Measurements from ENCODE around the gene MKI67. TPM values are rescaled to one million over a fixed set of nuclear protein-coding genes. Genes with fewer than 3 reads are reported as not detected.
"Not testable (repeated sequence)": the region's sequence is repeated elsewhere in the genome, so short reads cannot be mapped to it uniquely, and the experiment has no call there.

Gene MKI67
- total RNA-seq, 1 donor, result 2.5 TPM

DNA sequence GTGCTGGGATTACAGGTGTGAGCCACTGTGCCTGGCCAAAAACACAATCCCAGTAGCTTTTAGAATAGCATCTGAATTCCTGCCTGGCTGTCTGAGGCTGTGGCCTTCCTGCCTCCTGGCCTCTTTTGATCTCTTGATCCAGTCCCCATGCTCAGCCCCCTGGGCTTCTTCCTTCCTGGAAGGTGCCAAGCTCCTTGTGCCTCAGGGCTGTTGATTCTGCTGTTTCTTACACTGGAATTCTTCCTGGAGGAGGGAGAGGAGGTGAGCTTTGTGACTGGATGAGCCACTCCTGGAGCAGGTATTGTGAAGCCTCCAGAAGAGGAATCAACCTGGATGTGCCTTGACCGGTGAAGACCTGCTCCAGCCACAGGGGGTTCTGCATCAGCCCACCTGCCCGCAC lies 17.3 kb upstream of the MKI67 start:
- H3K4me2 ChIP-seq (ENCODE audit: insufficient read depth, low read length), result no peak overlapping the region
- H4K20me1 ChIP-seq (ENCODE audit: insufficient read depth, low read length), result no peaks in the 10 kb centered on the region
- H3K4me3 ChIP-seq (ENCODE audit: insufficient read depth, low read length), result no peak overlapping the region
- no peaks in the 10 kb centered on the region for H3K27me3 ChIP-seq (ENCODE audit: insufficient read depth, low read length)
- H3K79me2 ChIP-seq (ENCODE audit: insufficient read depth, low read length), result no peaks in the 10 kb centered on the region
- TF ChIP-seq, protein P1, sequence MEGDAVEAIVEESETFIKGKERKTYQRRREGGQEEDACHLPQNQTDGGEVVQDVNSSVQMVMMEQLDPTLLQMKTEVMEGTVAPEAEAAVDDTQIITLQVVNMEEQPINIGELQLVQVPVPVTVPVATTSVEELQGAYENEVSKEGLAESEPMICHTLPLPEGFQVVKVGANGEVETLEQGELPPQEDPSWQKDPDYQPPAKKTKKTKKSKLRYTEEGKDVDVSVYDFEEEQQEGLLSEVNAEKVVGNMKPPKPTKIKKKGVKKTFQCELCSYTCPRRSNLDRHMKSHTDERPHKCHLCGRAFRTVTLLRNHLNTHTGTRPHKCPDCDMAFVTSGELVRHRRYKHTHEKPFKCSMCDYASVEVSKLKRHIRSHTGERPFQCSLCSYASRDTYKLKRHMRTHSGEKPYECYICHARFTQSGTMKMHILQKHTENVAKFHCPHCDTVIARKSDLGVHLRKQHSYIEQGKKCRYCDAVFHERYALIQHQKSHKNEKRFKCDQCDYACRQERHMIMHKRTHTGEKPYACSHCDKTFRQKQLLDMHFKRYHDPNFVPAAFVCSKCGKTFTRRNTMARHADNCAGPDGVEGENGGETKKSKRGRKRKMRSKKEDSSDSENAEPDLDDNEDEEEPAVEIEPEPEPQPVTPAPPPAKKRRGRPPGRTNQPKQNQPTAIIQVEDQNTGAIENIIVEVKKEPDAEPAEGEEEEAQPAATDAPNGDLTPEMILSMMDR (IDR thresholded peaks at IDR 0.05; ENCODE audit: extremely low read depth, low read depth, low read length), result no peak
- peaks cover 10% of the 10 kb centered on the region for H3K4me1 ChIP-seq (ENCODE audit: insufficient read depth, low read length)
- H3K36me3 ChIP-seq (ENCODE audit: insufficient read depth, low read length), result no peaks in the 10 kb centered on the region
- H2AFZ ChIP-seq (ENCODE audit: low read length), result no peak overlapping the region
- no peak for DNase-seq (ENCODE audit: insufficient read length, low spot score, missing footprints)
- H3K27ac ChIP-seq (ENCODE audit: low read depth, low read length), result no peak overlapping the region
- H3K9me3 ChIP-seq (ENCODE audit: low read depth, low read length), result no peaks in the 10 kb centered on the region

DNA sequence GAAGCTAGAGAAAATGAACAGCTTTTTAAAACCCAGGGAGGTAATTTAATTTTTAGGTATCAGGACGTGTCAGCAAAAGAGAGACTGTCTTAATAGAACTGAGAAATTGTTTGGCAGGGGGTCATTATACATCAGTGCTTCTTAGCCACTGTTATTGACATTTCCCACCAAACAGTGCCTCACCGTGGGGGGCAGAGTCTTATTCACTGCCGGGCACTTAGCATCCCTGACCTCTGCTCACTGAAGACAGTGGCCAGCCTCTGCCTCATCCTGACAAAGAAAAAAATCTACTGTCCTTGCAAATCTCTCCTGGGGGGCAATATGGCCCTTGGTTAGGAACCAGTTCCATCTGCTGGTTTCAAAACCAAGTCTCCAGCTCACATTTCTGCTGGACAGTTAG lies 14.2 kb upstream of the MKI67 start:
- TF ChIP-seq, protein P1 (IDR thresholded peaks at IDR 0.05; ENCODE audit: extremely low read depth, low read depth, low read length), result no peak
- no peaks in the 10 kb centered on the region for H3K27me3 ChIP-seq (ENCODE audit: insufficient read depth, low read length)
- no peak overlapping the region for H3K27ac ChIP-seq (ENCODE audit: low read depth, low read length)
- no peak overlapping the region for H3K4me3 ChIP-seq (ENCODE audit: insufficient read depth, low read length)
- no peaks in the 10 kb centered on the region for H3K4me1 ChIP-seq (ENCODE audit: insufficient read depth, low read length)
- no peaks in the 10 kb centered on the region for H3K9me3 ChIP-seq (ENCODE audit: low read depth, low read length)
- H4K20me1 ChIP-seq (ENCODE audit: insufficient read depth, low read length), result no peaks in the 10 kb centered on the region
- H3K79me2 ChIP-seq (ENCODE audit: insufficient read depth, low read length), result no peaks in the 10 kb centered on the region
- DNase-seq (ENCODE audit: insufficient read length, low spot score, missing footprints), result no peak
- H3K4me2 ChIP-seq (ENCODE audit: insufficient read depth, low read length), result no peak overlapping the region
- no peaks in the 10 kb centered on the region for H3K36me3 ChIP-seq (ENCODE audit: insufficient read depth, low read length)
- H2AFZ ChIP-seq (ENCODE audit: low read length), result no peak overlapping the region

DNA sequence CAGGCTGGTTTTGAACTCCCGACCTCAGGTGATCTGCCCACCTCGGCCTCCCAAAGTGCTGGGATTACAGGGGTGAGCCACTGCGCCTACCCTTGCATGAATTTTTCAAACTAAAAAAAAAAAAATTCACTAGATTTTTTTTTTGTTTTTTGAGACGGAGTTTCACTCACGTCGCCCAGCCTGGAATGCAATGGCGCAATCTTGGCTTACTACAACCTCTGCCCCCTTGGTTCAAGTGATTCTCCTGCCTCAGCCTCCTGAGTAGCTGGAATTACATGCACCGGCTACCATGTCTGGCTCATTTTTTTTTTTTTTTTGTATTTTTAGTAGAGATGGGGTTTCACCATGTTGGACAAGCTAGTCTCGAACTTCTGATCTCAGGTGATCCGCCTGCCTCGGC lies 12.2 kb upstream of the MKI67 start:
- not testable (repeated sequence) for H2AFZ ChIP-seq (ENCODE audit: low read length); H3K36me3 ChIP-seq (ENCODE audit: insufficient read depth, low read length); H4K20me1 ChIP-seq (ENCODE audit: insufficient read depth, low read length); H3K4me2 ChIP-seq (ENCODE audit: insufficient read depth, low read length); H3K27ac ChIP-seq (ENCODE audit: low read depth, low read length); H3K4me3 ChIP-seq (ENCODE audit: insufficient read depth, low read length); H3K9me3 ChIP-seq (ENCODE audit: low read depth, low read length); H3K79me2 ChIP-seq (ENCODE audit: insufficient read depth, low read length); H3K27me3 ChIP-seq (ENCODE audit: insufficient read depth, low read length); H3K4me1 ChIP-seq (ENCODE audit: insufficient read depth, low read length); DNase-seq (ENCODE audit: insufficient read length, low spot score, missing footprints)

DNA sequence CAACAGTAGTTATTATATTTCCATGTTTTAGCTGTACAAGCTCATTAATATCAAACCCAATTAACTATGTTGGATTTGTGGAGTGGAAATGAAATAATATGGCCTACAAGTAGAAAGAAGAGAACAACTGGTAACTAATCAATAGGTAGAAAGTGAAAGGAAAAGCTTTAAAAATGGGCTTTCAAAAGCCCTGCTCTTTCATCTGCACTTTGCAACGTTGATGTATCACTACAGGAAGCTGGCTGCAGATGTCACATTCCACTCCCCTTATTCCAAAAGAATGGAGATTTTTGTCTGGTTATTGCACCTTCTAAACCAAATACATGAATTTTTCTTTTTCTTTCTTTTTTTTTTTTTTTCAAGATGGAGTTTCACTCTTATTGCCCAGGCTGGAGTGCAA lies 11.7 kb upstream of the MKI67 start:
- TF ChIP-seq, protein P1 (IDR thresholded peaks at IDR 0.05; ENCODE audit: extremely low read depth, low read depth, low read length), result no peak
- Histone ChIP-seq H3K27me3 (ENCODE audit: insufficient read depth, low read length) (no peaks in the 10 kb centered on the region), H3K4me1 (ENCODE audit: insufficient read depth, low read length) (no peaks in the 10 kb centered on the region), H2AFZ (ENCODE audit: low read length) (peak overlapping the region; percentile 9), H3K9me3 (ENCODE audit: low read depth, low read length) (no peaks in the 10 kb centered on the region), H3K79me2 (ENCODE audit: insufficient read depth, low read length) (no peaks in the 10 kb centered on the region), H3K4me3 (ENCODE audit: insufficient read depth, low read length) (no peak overlapping the region), H3K4me2 (ENCODE audit: insufficient read depth, low read length) (peak overlapping the region; percentile 48), H3K27ac (ENCODE audit: low read depth, low read length) (no peak overlapping the region), H4K20me1 (ENCODE audit: insufficient read depth, low read length) (no peaks in the 10 kb centered on the region), H3K36me3 (ENCODE audit: insufficient read depth, low read length) (no peaks in the 10 kb centered on the region)
- no peak for DNase-seq (ENCODE audit: insufficient read length, low spot score, missing footprints)

All from osteoblast (primary cell).